Measurements from ENCODE around the gene ENO3.

ENO3 gene

GRCh38 chr17:4951486-4951885 is 567 bp downstream of the ENO3 start:
- no peak for DNase-seq

DNA sequence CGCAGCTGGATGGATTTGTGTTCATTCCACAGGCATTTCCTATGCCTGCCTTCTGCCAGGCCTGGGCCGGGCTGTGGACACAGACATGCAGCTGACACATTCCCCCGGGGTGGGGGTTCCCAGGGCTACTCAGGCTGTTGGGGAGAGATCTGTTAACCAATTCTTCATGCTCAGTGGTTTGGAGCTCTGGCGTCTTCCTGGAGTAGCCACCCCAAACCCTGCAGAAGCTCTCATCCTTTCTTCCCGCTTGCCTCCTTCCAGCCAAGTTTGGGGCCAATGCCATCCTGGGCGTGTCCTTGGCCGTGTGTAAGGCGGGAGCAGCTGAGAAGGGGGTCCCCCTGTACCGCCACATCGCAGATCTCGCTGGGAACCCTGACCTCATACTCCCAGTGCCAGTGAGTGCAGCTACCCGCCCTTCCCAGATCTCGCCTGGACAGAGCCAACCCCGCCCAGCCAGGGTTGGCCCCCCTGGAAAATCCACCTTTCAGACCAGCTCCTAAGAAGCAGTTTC is 2.6 kb downstream of the ENO3 start:
- DNase-seq = no peak

- no peak for DNase-seq
These were observed 4.2 kb downstream of the ENO3 start for GRCh38 chr17:4955091-4955490.

- DNase-seq = no peak
These were observed 5.7 kb downstream of the ENO3 start for GRCh38 chr17:4956493-4957061.

DNA sequence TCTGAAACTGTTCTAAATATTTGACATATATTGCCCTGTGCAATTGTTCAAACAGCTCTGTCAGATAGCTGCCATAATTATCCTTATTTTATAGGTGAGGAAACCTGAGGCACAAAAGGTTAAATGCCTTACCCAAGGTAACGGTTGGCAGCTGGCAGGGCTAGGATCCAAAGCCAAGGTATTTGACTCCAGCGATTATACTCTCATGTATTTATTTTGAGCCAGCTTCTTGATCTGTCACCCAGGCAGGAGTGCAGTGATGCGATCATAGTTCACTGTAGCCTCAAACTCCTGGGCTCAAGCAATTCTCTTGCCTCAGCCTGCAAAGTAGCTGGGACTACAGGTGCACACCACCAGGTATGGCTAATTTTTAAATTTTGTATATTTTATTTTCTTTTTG is 7.2 kb downstream of the ENO3 start:
- DNase-seq = no peak

- DNase-seq = no peak
These were observed 8.5 kb downstream of the ENO3 start for GRCh38 chr17:4959261-4959965.

DNA sequence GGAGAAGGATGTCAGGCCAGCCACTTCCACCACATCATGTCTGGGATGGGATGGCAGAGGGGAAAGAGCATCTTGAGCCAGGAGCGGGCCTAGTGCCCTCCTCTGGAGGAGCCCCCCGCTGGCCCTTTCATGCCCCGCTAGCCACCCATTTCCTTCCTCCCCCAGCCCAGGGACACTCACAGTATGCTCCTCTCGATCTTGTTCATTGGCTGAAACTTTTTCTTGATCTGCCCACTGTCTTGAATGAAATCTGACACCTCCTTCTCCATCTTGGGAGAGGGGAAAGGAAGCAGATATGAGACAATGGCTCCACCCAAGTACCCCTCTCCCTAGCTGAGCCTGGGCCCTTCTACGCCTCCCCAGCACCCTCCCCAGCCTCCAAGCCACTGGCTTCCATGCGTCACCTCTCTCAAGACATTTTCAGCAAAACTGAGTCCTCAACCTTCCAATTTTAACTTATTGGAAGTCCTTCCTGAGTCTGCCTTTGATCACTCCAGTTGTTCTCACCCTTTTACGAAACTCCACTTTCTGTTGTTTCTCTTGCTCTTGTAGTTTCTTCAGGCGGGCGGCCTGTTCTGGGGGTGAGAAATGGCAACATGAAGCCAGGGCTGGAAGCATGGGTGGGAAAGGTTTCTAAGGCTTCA is 9.5 kb downstream of the ENO3 start:
- no peak for DNase-seq

- DNase-seq = no peak
These were observed 14.5 kb downstream of the ENO3 start for GRCh38 chr17:4965311-4965986.

DNA sequence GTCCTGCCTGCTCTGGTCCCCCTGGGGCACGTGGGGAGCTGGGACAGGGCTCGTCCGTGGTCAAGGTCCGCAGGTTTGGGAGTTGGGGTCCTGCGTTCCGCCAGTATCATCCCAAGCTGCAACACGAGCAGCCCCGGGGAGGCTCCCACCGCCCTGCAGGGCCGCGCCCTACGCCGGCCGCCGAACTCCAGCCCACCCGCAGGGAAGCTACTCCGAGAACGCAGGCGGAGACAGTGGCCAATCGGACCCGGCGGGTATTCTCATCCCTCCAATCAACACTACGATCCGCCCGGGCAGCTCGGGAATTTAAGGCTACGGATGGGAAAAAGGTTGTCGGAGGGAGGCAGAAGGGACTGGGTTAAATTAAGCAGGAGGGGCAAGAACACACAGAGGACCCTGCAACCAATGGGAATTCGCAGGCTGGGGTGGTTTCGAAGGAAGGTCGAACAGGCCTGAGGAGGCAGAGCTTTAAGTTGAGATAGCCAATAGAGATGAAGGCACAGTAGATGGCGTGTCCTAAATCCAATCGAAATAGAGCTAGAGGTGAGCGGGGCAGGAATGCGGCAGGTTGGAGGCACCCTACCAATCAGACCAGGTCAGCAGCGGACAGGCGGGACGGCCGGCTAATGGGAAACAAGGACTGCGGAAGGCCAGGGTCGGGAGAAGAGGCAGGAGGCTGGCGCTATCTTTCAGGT is 16.1 kb downstream of the ENO3 start:
- peak; percentile 100 for DNase-seq

- DNase-seq = peak; percentile 95
These were observed 16.9 kb downstream of the ENO3 start, which contains the start of gene SPAG7 for GRCh38 chr17:4967539-4968485. Gene SPAG7, minus strand, starts transcription at chr17:4967817. Its CDS starts 13 bp downstream, at chr17:4967804.

- no peak for DNase-seq
These were observed 17.6 kb downstream of the ENO3 start for GRCh38 chr17:4968486-4969046.

DNA sequence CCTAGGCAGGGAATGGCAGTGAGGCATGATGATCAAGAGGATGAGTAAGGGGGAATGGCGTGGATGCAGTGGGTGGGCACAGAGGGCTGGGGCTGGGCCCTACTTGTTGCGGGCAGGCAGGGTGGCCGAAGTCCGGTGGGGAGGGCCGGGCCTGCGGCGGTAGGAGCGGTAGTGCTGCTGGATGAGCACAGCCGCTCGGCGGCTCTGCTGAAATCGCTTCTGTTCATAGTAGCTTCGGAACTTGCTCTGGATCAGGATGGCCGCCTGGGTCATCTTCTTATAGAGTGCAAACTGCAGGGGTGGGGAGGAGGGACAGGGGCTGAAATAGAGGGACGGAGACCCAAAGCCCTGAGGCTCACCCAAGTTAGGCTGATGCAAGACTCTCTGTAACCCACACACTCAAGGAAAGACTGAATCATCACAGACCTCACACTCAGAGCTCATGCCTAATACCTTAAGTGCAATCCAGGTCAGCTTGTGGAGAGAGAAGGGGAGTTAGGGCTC is 18.2 kb downstream of the ENO3 start:
- no peak for DNase-seq

GRCh38 chr17:4969551-4970173 is 18.7 kb downstream of the ENO3 start:
- DNase-seq = no peak

DNA sequence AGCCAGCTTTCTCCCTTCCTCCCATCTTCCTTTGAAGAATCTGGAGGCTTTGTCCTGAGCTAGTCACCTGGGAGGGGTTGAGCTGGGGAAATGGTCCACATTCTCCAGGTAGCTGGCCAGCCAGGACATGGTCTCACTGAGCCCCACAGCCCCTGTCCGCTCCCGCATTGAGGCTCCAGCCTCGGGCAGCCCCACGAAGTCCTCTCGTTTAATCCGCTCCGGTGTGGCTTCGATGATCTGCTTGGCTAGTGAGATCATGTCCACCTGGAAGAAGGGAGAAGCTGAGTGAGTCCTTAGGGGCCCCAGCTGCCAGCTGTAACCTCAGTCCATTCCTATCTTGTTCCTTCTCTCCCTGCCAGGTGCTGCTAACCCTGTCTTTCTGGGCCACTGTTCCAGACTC is 19.4 kb downstream of the ENO3 start:
- no peak for DNase-seq

DNA sequence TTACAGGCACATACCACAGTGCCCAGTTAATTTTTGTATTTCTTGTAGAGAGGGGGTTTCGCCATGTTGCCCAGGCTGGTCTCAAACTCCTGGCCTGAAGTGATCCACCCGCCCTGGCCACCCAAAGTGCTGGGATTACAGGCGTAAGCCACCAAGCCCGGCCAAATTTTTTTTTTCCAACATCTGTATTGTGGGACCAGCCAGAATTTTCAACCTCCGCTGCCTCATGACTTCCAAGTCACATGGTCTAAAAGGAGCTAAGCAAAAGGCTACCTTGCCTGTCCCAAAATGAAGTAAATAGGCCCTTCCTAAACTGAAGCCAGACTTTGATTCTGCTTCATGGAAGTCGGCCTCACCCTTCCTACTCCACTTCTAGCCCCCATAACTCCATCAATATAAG is 20.9 kb downstream of the ENO3 start:
- no peak for DNase-seq

GRCh38 chr17:4972322-4972721 is 21.4 kb downstream of the ENO3 start:
- no peak for DNase-seq

DNA sequence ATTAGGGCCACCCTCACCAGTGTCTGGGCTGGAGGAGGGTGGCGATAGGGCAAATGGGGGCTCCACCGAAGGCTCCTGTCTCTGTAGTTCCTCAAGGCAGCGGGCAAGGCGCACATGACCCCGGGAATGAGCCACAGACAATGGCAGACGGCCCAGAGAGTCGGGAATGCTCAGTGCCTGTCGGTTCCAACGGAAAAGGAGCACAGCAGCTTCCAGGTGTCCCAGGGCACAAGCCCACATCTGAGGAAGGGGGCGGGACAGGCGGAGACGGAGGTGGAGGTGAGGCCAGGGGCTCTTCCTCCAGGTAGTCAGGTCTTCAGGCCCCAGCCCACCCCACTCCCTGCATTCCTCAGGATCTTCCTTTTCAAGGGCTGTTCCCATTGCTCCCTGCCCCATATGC is 21.8 kb downstream of the ENO3 start:
- no peak for DNase-seq

DNA sequence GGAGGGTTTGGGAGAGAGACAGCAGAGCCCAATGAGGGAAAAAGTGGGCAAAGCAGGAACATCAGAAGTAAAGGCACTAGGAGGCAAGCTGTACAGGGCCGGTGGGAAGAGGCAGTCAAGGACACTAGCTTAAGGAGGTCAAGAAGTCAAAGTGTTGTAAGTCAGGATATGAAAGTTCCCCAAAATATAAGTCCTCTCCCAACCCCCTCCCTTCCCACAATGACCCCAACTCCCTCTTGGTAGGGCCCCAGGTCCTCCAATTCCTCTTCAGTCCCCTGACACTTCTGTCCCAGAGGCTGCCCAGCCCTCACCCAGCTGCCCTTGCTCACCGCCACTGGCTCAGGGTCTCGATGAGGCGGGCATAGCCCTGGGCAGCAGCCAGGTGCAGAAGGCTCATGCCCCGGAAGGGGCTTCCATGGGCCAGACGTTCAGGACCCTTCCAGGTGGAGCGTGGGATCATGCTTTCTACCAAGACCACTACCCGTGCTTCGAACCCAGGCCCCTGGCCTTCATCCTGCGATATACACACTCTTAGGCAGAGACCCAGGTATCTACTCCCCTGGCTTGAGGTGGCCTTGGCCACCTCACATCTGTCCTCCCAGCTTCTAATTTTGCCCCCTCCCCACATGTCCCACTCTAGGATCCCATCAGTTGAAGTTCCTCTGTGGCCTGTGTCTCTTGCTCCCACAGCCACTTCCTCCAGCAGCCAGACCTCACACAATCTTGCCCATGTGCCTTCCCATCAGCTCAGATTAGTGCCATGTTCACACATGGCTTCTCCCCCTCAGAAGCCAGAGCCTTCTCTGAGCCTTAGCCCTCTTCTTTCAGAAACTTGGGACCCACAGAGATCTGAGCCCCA is 22.6 kb downstream of the ENO3 start:
- no peak for DNase-seq

GRCh38 chr17:4974115-4974670 is 23.3 kb downstream of the ENO3 start:
- no peak for DNase-seq

All from NCI-H748 treated with DMSO at 0.1 percent for 48 hours (cell line).